CD4-positive, alpha-beta T cell treated with Interleukin-17A for 1 hour (primary cell): ENCODE data around the gene MLEC.
"Not testable (repeated sequence)": the region's sequence is repeated elsewhere in the genome, so short reads cannot be mapped to it uniquely, and the experiment has no call there.

Experiments used
- DNase-seq: peaks from one replicate; pipeline ENCODE4 v3.0.0-alpha.2; 2020

MLEC gene

GRCh38 chr12:120724720-120725119 lies 37.8 kb downstream of the MLEC start:
- no peak for DNase-seq

DNA sequence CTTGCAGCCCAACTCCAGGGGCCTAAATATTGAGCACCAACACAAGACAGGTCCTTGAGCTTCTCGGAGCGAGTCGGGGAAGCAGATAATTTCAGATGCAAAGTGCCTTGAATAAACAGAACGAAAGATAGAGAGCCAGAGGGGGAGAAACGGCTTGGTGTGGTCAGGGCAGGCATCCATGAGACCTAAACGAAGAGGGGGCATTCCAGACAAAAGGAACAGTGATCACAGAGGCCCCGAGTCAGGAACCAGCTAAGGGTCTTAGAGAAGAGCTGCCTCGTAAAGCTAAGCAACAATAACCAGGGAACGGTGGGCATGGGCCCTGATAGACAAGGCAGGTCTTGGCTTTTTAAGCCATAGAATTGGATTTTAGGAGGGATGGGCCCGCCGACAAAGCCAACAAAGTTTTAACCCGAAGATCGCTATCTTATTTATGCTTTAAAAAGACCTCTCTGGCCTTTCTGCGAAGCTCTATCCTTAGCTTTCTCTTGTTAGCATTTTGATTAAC lies 38.3 kb downstream of the MLEC start:
- DNase-seq: no peak

DNA sequence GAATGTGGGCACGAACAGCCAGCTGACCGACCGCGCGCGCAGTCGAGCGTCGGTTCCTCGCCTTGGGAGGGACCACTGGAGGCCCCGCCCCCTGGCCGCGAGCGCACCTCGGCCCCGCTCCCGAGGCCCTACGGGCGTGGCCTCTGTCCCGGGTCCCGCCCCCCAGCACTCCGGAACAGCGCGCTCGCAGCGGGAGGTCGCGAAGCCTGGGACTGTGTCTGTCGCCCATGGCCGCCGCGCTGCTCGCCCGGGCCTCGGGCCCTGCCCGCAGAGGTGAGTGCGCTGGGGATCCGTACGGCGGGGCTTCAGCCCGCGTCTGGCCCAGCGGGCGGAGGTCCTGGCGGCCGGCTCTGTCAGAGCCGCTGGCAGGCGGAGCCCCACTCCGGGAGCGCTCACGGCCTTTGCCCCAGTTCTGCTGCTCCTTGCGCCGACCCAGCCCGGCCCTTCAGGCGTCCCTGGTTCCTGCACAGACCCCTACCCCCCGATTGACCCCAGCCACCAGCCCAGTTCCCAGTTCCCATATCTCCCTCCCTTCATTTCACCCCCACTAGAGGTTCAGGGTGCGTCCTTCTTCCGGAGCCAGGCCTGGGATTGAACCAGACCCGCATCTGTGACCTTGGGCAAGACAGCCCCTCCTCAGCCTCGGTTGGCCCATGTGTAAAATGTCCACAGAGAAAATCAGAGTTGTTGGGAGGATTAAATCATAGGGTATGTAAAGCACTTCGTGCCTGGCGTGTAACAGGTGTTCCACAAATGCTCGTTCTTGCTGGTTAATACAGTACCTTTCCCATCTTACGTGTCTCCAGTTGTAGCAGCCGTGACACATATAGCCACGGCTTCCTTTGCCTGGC lies 38.9 kb downstream of the MLEC start, which contains the start of gene ACADS:
TSS of gene ACADS (plus strand) at position 168 of the 851 bp plus-strand sequence. CDS start at position 228, 60 bp downstream.
- peak; percentile 89 for DNase-seq

DNA sequence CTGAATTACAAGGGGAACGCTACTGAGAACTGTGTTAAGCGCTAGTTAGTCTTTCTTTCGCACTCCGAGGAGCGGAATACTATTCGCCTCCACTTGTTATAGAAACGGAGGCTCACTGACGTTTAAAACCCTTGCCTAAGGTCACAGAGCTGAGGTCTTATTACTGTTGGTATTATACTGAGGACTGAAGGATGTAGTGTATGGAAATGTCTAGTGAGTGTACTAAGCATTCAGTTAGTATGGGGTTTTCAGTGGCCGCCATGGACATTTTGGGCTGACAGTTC lies 39.5 kb downstream of the MLEC start:
- no peak for DNase-seq

DNA sequence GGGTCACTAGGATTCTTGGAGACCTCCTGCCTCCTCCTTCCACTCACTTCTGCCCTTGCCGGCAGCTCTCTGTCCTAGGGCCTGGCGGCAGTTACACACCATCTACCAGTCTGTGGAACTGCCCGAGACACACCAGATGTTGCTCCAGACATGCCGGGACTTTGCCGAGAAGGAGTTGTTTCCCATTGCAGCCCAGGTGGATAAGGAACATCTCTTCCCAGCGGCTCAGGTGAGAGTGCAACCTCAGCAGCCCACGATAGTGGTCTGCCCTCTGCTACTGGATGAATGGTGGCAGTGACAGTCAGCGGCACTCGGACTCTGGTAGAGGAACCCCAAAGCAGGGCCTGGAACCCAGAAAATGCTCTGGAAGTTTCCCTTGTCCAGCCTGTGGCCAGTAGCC lies 40.0 kb downstream of the MLEC start:
- no peak for DNase-seq

- DNase-seq: not testable (repeated sequence)
Observed at GRCh38 chr12:120732198-120732597, 45.2 kb downstream of the MLEC start.

GRCh38 chr12:120733574-120733973 lies 46.6 kb downstream of the MLEC start:
- DNase-seq: no peak

- DNase-seq: no peak
Observed at GRCh38 chr12:120734210-120734609, 47.3 kb downstream of the MLEC start.

- DNase-seq: no peak
Observed at GRCh38 chr12:120735181-120735580, 48.2 kb downstream of the MLEC start.

- DNase-seq: no peak
Observed at GRCh38 chr12:120736404-120737331, 49.7 kb downstream of the MLEC start.

GRCh38 chr12:120737557-120738251 lies 50.8 kb downstream of the MLEC start:
- DNase-seq: no peak

- no peak for DNase-seq
Observed at GRCh38 chr12:120738252-120739030, 51.5 kb downstream of the MLEC start.

GRCh38 chr12:120739031-120739762 lies 52.2 kb downstream of the MLEC start:
- no peak for DNase-seq

- no peak for DNase-seq
Observed at GRCh38 chr12:120739821-120740613, 53.1 kb downstream of the MLEC start.

DNA sequence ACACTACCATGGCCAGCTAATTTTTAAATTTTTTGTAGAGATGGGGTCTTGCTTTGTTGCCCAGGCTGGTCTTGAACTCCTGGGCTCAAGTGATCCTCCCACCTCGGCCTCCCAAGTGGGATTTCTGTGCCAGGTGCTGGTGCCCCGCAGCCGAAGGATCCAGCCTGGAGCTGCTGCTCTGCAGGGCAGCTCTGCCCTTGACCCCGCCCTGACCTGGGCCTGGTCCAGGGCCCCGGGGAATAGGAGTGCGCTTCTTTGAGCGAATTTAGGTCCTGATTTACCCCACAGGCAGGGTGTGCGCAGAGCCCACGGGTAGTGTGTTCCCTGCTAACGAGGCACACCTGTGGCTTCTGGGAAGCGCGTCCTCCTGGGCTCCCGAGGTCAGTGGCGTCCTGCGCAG lies 53.9 kb downstream of the MLEC start:
- DNase-seq: no peak

DNA sequence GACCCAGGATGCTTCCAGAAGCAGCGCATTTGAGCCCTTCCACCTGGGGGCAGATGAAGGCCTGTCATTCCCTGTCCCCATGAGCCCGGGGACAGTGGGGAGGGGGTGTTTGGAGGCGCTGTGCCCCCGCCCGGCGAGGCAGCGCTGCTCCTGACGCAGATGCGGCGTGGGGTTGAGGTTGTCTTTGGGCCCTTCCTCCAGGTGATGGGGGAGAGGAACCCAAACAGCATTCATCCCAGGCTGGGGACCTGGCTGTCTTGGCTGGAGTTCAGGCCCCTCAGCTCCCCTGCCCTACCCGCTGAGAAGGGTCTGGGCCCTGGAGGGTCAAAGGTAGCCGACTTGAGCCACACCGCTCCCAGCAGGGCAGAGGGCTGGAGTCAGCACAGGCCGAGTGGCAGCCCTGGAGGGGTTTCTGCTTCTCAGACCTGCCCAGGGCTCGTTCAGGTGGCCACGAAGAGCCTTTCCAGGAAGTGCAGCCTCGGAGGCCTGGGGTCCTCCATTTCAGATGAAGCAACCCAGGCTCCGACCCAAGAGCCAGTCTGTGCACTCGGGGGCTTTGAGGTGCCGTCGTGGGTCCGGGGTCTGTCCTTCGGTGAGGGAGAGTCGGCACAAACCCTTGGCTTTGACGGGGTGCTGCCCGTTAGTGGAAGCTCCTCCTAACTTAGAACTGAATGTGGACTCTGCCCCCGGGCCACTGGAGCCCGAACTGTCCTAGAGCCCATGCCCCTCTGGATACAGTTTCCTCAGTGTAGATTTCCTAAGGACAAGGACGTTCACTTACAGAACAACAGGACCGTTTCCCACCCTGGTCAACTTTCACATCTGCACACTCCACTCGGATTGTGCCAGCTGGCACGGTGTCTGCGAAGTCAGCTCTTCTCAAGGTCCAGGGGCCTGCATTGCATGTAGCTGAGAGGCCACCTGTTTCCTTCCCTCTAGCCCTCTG lies 54.8 kb downstream of the MLEC start:
- DNase-seq: no peak

GRCh38 chr12:120744922-120745493 lies 58.1 kb downstream of the MLEC start:
- no peak for DNase-seq

GRCh38 chr12:120748242-120748641 lies 61.3 kb downstream of the MLEC start:
- DNase-seq: no peak

- no peak for DNase-seq
Observed at GRCh38 chr12:120749256-120749655, 62.3 kb downstream of the MLEC start.
